ACC112 (cell line): Measurements from ENCODE around the gene FTO.
"Not testable (repeated sequence)": the region's sequence is repeated elsewhere in the genome, so short reads cannot be mapped to it uniquely, and the experiment has no call there.

Experiments
- H2AFZ ChIP-seq: fragments of 200-600 bp; sonication (generic); one replicate; pipeline ENCODE4 v1.6.0; 2017; ENCODE audit warnings: antibody characterized with exemption, low read length; ENCODE audit not compliant: unreplicated experiment
- H3K27ac ChIP-seq: fragments of 200-600 bp; sonication (generic); 2 replicates; pipeline ENCODE4 v1.5.1; 2014; ENCODE audit warnings: low read depth, mild to moderate bottlenecking, antibody characterized with exemption, low read length, moderate library complexity
- H3K27me3 ChIP-seq: fragments of 200-600 bp; sonication (generic); 2 replicates; pipeline ENCODE4 v1.6.1; 2014; ENCODE audit warnings: mild to moderate bottlenecking, antibody characterized with exemption, low read length, moderate library complexity, mixed read lengths; ENCODE audit not compliant: insufficient read depth
- H3K36me3 ChIP-seq: fragments of 200-600 bp; sonication (generic); 2 replicates; pipeline ENCODE4 v1.6.1; 2016; ENCODE audit warnings: mild to moderate bottlenecking, antibody characterized with exemption, low read length, moderate library complexity, mixed read lengths; ENCODE audit not compliant: insufficient read depth
- H3K4me1 ChIP-seq: fragments of 200-600 bp; sonication (generic); one replicate; pipeline ENCODE4 v1.6.1; 2016; ENCODE audit warnings: low read length, mixed read lengths; ENCODE audit not compliant: insufficient read depth, unreplicated experiment, control insufficient read depth
- H3K4me3 ChIP-seq: fragments of 200-600 bp; sonication (generic); 2 replicates; pipeline ENCODE4 v1.5.1; 2014; ENCODE audit warnings: mild to moderate bottlenecking, low read depth, low read length
- H3K79me2 ChIP-seq: fragments of 200-600 bp; sonication (generic); one replicate; pipeline ENCODE4 v1.6.0; 2016; ENCODE audit warnings: low read length; ENCODE audit not compliant: control insufficient read depth, unreplicated experiment, insufficient read depth

The FTO gene

DNA sequence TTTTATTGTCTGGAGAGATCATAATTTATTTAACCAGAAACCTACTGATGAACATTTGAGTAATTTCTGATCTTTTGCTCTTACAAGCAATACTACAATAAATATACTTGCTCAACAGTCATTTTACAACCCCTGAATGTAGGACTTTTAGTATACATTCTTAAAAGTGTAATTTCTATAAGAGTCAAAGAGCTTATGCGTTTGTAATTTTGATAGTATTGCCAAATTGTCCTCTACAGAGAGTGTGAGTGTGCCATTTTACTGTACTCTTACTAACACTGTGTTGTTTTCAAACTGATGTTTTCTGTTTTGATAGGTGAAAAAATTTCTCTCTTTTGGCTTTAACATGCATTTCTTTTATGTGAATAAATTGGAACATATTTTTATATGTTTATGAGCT is 139.1 kb downstream of the FTO start:
- peaks cover under 1% of the 10 kb centered on the region for H3K36me3 ChIP-seq
- no peak overlapping the region for H2AFZ ChIP-seq
- H3K4me1 ChIP-seq, result no peaks in the 10 kb centered on the region
- no peaks in the 10 kb centered on the region for H3K27me3 ChIP-seq
- H3K79me2 ChIP-seq, result no peaks in the 10 kb centered on the region
- H3K4me3 ChIP-seq, result no peak overlapping the region
- no peak overlapping the region for H3K27ac ChIP-seq

DNA sequence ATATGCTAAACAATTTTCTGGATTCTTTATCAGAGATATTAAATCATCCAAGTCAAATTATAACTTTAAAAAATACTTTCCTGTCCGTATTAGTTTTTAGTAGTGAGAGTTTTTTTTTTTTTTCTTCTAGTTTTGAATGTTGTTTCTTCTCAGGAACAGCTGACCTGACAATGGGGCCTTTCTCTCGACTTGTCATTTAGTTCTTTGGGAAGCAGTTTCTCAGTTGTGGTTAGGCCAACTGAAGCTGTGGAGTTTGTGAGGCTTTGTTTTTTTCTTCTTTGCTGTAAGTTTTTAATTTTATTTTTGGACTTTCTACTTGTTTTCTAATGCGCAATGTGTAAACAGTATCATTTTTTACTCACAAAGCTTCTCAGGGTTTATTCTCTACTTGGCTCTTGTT is 140.8 kb downstream of the FTO start:
- Histone ChIP-seq H3K27me3 (no peaks in the 10 kb centered on the region), H3K27ac (no peak overlapping the region), H3K4me3 (no peak overlapping the region), H3K4me1 (no peaks in the 10 kb centered on the region), H2AFZ (no peak overlapping the region), H3K36me3 (no peaks in the 10 kb centered on the region; the same call in 1 of the 2 replicates), H3K79me2 (no peaks in the 10 kb centered on the region)

DNA sequence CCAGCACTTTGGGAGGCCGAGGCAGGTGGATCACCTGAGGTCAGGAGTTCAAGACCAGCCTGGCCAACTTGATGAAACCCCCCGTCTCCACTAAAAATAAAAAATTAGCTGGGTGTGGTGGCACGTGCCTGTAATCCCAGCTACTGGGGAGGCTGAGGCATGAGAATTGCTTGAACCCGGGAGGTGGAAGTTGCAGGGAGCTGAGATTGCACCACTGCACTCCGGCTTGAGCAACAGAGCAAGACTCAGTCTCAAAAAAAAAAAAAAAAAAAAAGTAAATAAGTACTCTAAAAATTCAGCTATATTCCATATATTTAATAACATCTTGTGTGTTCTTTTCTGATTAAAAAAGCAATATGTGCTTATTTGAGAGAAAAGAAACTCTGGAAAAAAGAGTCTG is 142.6 kb downstream of the FTO start:
- not testable (repeated sequence) for H3K4me1 ChIP-seq, H3K4me3 ChIP-seq, H3K36me3 ChIP-seq, H3K27me3 ChIP-seq, H2AFZ ChIP-seq, H3K27ac ChIP-seq, H3K79me2 ChIP-seq

DNA sequence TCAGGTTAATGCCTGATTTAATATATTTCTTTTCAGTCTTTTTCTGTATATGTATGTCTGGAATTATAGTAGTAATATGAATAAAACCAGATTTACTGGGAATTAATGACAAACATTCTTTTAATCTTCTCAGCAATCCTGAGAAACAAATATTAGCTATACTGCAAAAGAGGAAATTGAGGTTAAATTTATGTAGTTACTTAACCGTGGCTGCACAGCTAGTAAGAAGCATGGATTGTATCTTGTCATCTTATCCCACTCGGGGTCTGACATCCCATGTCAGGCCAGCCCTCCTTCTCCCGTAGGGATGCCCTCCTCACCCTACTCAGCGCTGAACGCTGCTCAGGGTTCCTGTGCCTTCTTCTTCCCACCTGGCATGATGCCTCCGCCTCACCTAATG is 143.0 kb downstream of the FTO start:
- Histone ChIP-seq H3K36me3 (no peaks in the 10 kb centered on the region; the same call in 1 of the 2 replicates), H3K27ac (no peak overlapping the region), H3K27me3 (no peaks in the 10 kb centered on the region), H3K79me2 (no peaks in the 10 kb centered on the region), H3K4me1 (no peaks in the 10 kb centered on the region), H3K4me3 (no peak overlapping the region), H2AFZ (no peak overlapping the region)

DNA sequence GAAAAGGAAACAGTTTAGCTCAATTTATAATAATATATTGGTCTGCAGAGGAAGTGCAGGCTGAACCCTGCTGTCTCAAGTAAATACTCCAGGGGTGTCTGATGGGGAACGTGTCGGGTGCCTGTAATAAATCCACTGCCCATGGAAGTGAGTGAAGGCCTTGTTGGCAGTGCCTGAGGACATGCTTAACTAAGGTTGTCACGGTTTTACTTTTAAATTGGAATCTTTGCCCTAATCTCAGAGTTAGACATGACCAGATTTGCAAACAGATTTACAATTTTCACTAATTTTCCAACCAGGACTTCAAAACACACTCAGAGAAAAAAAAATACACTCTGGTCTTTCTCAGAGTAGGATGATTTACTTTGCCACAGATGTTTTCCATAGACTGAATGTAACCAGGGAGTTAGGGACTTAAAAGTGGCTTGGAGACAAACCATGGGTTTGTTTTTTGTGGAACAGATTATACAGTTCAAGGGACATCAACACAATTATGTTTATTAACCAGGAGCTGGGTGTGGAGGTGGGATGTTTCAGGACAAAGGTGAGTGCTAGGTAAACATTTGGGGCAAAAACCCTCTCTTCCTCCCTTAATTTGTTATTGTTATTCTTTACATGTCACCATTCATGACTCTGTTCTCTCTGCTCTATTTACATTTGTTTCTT is 144.5 kb downstream of the FTO start:
- H3K4me1 ChIP-seq, result peaks cover 5% of the 10 kb centered on the region
- no peak overlapping the region for H3K4me3 ChIP-seq
- H3K27ac ChIP-seq, result no peak overlapping the region
- no peaks in the 10 kb centered on the region for H3K27me3 ChIP-seq
- peaks cover 5% of the 10 kb centered on the region; the same call in 1 of the 2 replicates for H3K36me3 ChIP-seq
- H3K79me2 ChIP-seq, result no peaks in the 10 kb centered on the region
- no peak overlapping the region for H2AFZ ChIP-seq

DNA sequence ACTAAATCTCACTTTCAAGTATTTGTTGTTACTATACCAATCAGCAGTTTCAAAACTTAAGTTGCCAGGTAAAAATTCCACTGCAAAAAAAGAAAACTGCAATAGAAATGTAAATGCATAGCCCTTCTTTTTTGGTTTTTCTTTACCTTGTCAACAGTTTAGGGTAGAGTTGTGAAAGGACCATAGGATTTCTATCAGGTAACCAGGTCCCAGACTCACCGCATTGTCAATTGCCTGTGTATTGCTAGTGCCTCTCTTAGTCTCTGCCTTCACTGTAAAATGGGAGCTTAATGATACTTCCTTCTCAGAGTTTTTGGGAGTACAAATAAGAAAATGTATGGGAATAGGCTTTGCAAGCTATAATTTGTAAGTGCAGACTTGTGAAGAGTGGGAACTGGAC is 145.0 kb downstream of the FTO start:
- Histone ChIP-seq H3K79me2 (no peaks in the 10 kb centered on the region), H3K27me3 (no peaks in the 10 kb centered on the region), H3K4me1 (peaks cover 5% of the 10 kb centered on the region), H3K27ac (no peak overlapping the region), H3K36me3 (peaks cover 11% of the 10 kb centered on the region; the same call in 1 of the 2 replicates), H3K4me3 (no peak overlapping the region), H2AFZ (no peak overlapping the region)

DNA sequence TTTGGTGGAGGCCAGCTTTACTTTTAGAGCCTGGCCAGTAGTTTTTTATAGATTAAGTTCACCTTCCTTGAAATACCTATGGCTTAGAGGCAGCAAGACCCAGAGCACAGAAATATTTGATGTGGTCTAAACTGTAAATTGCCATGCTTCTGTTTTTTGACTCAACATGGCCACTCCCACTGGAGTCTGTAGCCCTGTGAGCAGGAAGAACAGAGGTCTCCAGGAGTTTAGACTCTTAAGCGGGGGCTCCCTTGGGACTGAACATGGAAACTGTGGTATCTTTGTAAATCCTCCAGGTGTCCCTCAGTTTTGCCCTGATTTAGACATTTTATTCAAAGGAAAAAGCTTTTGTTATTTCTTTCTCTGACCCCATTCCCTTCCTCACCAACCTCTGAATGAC is 145.6 kb downstream of the FTO start:
- Histone ChIP-seq H3K4me1 (peaks cover 5% of the 10 kb centered on the region), H3K36me3 (peaks cover 17% of the 10 kb centered on the region), H3K4me3 (no peak overlapping the region), H3K27me3 (no peaks in the 10 kb centered on the region), H3K27ac (no peak overlapping the region), H3K79me2 (no peaks in the 10 kb centered on the region), H2AFZ (no peak overlapping the region)

DNA sequence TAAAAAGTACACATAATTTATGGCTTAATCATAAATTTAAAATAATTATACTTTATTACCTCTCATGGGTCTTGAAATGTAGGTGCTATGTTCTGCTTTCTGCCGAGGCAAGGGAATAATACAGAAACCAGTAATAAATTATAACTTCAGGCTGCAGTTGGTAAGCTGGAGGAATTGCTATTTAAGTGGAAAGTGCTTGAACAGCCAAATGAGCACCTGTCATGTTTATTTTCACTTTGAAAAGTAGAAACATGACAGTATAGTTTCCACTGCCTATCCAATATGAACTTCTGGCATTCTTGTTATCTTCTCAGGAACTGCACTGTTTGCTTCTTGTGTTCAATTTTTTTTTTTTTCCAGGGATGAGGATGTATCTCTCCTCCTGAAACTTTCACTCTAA is 146.0 kb downstream of the FTO start:
- peaks cover 18% of the 10 kb centered on the region for H3K36me3 ChIP-seq
- H3K79me2 ChIP-seq, result no peaks in the 10 kb centered on the region
- no peak overlapping the region for H2AFZ ChIP-seq
- no peak overlapping the region for H3K4me3 ChIP-seq
- peaks cover 5% of the 10 kb centered on the region for H3K4me1 ChIP-seq
- no peak overlapping the region for H3K27ac ChIP-seq
- H3K27me3 ChIP-seq, result no peaks in the 10 kb centered on the region

DNA sequence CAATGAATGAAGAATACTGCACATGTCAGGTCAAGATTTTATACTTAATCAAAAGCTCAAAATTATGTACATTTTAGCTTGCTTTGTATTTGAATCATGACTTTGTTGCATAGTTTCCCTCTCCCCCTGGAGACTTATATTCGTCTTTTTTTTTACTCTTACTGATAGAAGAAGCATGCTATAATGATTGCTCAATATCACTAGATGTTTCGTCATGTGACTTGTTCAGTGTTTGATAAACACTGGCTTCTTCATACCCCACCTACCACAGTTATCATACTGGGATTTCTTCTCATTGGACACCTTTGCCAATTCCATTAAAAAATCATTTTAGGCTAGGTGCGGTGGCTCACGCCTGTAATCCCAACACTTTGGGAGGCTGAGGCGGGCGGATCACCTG is 148.7 kb downstream of the FTO start:
- no peak overlapping the region for H3K4me3 ChIP-seq
- no peaks in the 10 kb centered on the region for H3K79me2 ChIP-seq
- no peak overlapping the region for H3K27ac ChIP-seq

DNA sequence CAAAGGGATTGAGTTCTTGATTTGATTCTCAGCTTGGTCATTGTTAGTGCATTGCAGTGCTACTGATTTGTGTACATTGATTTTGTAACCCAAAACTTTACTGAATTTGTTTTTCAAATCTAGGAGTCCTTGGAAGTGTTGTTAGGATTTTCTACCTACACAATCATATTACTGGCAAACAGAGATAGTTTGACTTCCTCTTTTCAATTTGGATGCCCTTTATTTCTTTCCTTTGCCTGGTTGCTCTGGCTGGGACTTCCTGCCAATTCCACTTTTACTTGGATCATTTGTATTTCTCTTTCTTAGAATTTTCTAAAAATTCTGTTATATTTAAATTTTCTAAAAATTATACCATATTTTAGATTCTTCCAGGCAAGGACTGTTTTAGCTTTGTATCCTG is 151.1 kb downstream of the FTO start:
- H2AFZ ChIP-seq, result no peak overlapping the region
- H3K4me3 ChIP-seq, result no peak overlapping the region
- peaks cover 23% of the 10 kb centered on the region for H3K36me3 ChIP-seq
- H3K27ac ChIP-seq, result no peak overlapping the region
- peaks cover 5% of the 10 kb centered on the region for H3K4me1 ChIP-seq
- no peaks in the 10 kb centered on the region for H3K27me3 ChIP-seq
- no peaks in the 10 kb centered on the region for H3K79me2 ChIP-seq

More for the DNA sequence above, 148.7 kb downstream of the FTO start:
- Histone ChIP-seq H3K36me3 (peaks cover 18% of the 10 kb centered on the region), H3K27me3 (no peaks in the 10 kb centered on the region), H3K4me1 (peaks cover 5% of the 10 kb centered on the region), H2AFZ (no peak overlapping the region)

DNA sequence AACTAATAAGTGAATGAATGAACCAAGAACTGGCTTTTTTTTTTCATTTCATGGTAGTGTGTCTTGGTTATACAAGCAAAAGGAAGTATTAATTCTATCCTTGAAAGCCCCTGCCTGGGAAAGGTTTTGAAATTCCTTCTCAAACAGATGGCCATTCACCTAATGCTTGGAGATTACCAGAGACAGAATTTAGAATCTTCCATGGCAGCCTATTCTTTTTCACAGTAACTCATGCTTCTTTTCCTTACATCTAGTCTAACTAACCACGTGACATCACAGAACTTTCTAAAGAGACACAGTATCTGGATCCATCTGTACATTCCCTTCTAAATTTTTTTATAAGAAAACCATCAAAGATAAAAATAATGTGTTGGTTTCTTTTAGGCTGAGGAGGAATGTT is 151.6 kb downstream of the FTO start:
- H3K36me3 ChIP-seq, result peaks cover 23% of the 10 kb centered on the region
- H3K27me3 ChIP-seq, result no peaks in the 10 kb centered on the region
- H3K79me2 ChIP-seq, result no peaks in the 10 kb centered on the region
- H3K4me3 ChIP-seq, result no peak overlapping the region
- H3K27ac ChIP-seq, result no peak overlapping the region
- H3K4me1 ChIP-seq, result peaks cover 5% of the 10 kb centered on the region
- H2AFZ ChIP-seq, result no peak overlapping the region
